ENCODE results near the gene RPS19.

- TF ChIP-seq CTCF (IDR thresholded peaks at IDR 0.05; ENCODE audit: low read length) (no peak), EZH2phosphoT487 (IDR thresholded peaks at IDR 0.05; ENCODE audit: low read length) (no peak)
Measured at GRCh38 chr19:41853768-41854167, 6.3 kb upstream of the RPS19 start.

Data from MM.1S (cell line).